HG03097 (cell line): ENCODE data around the gene OBP2B.
"Not testable (repeated sequence)": the region's sequence is repeated elsewhere in the genome, so short reads cannot be mapped to it uniquely, and the experiment has no call there.

Experiments
- ATAC-seq: cut with Tn5 transposase; IDR thresholded peaks from one replicate; pipeline ENCODE4 v1.9.1; 2021; ENCODE audit not compliant: unreplicated experiment, low FRiP score

Gene OBP2B, protein sequence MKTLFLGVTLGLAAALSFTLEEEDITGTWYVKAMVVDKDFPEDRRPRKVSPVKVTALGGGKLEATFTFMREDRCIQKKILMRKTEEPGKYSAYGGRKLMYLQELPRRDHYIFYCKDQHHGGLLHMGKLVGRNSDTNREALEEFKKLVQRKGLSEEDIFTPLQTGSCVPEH

DNA sequence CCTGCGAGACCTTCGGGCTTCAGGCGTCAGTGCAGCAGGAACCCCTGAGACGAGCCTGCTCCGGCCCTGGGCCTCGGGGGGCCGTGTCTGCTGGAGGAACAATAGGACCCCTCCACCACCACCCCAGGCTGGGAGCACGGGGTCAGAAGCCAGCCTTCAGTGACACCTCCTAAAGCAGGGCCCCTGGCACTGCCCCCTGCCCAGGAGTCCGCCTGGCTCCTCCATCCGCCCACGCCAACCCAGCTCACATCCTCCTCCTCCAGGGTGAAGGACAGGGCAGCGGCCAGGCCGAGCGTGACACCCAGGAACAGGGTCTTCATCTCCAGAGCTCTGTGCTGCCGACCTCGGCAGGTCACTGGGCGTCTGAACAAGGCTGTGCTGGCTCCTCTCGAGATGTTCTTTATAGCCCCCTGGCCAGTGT lies at the start of gene OBP2B:
TSS of gene OBP2B (minus strand) at position 371 of the 421 bp plus-strand sequence. CDS start at position 320, 51 bp downstream.
- not testable (repeated sequence) for ATAC-seq

DNA sequence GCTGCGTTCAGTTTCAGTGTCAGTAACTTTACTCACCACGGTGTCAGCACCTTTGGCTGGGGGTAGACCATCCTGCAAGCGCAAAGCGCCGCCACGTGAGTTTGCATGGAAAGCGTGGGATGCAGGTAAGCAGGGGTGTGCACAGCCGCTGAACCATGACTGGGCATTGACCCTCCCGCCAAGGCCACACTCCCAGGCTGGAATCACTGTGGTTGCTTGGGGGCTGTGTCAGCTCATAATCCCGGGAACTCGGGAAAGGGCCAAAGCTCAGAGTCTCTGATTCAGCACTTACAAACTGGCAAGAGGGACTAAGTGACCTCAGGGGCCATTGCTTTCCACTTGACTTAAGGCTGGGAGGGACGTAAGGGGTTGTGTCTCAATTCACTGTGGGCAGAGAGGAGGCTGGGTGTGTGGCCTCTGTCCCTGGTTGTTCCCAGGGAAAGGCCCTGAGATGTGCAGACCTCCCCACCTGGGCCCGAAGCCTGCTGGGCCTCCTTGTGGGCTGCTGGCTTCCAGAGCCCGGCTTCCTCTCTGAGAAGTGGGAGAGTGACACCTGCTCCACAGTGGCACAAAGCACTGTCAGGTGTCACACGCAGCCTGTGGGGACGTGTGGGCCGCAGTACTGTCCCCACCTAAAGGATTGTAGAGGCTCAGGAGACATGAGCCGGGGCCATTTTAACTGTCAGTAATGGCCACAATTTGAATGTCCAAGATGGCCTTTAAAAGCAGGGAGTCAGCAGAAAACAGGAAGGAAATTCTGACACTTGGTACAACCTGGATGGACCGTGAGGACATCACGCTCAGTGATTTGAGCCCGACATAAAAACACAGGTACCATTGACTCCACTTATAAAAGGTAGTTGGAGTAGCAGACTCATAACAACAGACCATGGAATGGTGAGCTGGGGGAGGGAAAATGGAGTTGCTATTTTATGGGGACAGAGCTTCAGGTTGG lies 49.3 kb upstream of the OBP2B start:
- no peak for ATAC-seq

- ATAC-seq, result no peak
Measured at GRCh38 chr9:133257465-133257956, 48.5 kb upstream of the OBP2B start.

DNA sequence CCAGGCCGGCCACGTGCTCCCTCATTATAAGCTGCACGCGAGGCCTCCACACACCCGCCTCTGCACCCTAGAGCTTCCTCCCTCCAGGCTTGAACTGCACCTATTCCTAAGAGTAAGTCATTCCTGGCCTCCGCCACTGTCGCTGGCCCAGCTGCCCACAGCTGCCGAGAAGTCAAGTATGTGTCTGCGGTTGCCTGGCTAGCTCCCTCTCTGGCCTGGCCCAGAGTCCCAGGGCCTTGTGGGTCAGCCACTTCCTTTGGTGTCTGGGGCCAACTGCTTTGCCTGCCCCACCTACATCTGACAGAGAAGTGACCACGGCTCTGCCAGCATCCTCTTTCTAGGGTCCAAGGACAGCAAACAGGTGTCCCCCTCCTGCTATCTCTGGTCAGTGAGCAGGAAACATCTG lies 47.6 kb upstream of the OBP2B start:
- no peak for ATAC-seq

DNA sequence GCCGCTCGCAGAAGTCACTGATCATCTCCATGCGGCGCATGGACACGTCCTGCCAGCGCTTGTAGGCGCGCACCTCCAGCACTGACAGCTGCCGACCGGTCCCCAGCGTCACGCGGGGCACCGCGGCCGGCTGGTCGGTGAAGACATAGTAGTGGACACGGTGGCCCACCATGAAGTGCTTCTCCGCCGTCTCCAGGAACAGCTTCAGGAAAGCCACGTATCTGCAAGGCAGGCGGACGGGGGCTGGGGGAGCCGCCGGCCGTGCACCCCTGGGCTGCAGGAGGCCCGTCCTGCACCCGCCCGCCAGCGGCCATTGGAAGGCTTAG lies 47.0 kb upstream of the OBP2B start:
- ATAC-seq, result no peak

- ATAC-seq, result no peak
Measured at GRCh38 chr9:133255371-133256135, 46.5 kb upstream of the OBP2B start.

- ATAC-seq, result no peak
Measured at GRCh38 chr9:133254471-133254870, 45.4 kb upstream of the OBP2B start.

DNA sequence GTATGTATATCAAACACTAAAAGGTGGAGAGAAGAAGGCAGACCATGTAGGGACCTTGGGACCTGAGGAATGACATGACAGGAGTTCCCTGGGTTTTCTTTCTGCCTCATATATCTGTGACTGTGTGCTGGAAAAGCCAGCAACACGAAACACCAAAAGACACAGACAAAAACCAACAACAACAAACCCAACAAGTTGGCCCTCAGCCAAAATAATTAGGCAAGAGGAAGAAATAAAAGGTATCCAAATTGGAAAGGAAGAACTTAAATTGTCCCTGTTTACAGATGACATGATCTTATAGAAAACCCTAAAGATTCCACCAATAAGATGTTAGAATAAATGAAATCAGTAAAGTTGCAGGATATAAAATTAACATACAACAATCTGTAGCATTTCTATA lies 44.2 kb upstream of the OBP2B start:
- ATAC-seq, result no peak

DNA sequence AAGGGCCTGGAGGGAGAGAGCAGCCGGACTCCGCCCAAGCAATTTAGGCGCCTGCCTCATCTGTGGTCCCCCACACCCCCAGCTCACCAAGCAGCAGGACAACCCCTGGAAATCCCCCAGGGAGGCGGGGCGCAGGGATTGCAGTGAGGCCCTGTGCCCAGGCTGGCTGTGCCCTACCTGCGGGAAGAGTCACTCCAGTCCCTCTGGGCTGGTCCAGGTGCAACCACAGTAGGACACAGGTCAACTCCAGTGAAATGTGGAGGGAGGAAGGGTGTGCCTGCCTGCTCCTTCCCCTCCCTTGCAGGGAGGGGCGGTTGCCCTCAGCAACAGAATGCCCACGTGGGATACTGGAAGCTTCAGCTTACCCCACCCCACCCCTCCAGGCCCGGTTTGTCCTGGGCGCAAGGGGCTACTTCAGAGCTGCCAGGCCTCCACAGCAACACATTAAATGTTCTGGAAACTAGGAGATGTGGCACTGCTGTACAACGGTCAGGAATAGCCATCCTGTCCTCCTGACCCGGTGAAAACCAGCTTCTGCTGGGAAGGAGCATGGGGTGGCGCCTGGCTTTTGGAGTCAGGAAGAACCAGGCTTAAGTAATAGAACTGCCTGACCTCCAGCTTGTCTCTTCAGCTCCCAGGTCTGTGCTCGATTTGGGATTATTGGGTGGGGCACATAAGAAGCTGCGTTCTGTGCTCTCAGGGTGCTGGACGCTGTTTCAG lies 43.4 kb upstream of the OBP2B start:
- ATAC-seq, result no peak

GRCh38 chr9:133251773-133252172 lies 42.7 kb upstream of the OBP2B start:
- ATAC-seq, result no peak

DNA sequence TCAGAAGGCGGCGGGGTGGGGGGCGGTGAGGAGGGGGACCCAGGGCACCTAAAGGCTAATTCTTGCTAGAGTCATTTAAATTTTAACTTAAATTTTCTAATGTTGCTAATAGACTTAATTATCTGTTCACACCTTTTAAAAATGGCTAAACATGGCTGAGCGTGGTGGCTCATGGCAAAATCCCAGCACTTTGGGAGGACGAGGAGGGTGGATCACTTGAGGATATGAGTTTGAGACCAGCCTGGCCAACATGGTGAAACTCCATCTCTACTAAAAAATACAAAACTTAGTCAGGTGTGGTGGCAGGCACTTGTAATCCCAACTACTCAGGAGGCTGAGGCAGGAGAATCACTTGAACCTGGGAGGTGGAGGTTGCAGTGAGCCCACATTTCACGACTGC lies 42.2 kb upstream of the OBP2B start:
- not testable (repeated sequence) for ATAC-seq

DNA sequence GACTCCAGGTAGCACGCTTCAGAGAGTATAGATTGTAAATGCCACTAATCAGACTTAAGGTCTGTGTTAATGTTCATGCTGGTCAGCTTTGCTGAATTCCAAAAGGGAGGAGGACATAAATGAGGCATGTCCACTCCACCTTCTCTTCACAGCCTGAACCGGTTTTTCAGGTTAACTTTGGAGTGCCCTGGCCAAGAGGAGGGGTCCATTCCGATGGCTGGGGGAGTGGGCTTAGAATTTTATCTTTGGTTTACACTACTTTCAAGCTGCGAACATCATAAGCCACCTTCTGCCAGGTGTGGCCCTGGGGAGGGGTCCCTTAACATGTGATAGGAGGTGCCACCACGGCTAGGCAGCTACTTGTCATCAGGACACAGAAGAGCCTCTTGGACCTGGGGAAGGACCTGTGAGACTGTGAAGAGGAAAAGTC lies 41.7 kb upstream of the OBP2B start:
- ATAC-seq, result no peak

DNA sequence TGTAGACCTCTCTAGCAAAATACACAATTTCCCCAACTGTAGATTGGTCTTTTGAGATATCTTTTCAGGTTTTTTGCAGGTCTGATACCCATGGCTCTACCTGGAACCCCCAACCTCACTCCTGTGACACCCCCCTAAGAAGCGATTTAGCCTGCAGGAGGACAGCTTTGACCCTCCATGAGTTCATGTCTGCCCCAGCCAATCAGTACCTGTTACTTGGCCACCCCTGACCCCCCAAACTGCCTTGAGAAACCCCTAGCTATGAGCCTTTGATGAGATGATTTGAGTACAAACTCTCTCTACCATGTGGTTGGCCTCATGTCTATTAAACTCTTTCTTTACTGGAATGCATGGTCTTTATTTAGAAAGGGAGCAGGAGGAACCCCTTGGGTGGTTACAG lies 40.3 kb upstream of the OBP2B start:
- no peak for ATAC-seq

DNA sequence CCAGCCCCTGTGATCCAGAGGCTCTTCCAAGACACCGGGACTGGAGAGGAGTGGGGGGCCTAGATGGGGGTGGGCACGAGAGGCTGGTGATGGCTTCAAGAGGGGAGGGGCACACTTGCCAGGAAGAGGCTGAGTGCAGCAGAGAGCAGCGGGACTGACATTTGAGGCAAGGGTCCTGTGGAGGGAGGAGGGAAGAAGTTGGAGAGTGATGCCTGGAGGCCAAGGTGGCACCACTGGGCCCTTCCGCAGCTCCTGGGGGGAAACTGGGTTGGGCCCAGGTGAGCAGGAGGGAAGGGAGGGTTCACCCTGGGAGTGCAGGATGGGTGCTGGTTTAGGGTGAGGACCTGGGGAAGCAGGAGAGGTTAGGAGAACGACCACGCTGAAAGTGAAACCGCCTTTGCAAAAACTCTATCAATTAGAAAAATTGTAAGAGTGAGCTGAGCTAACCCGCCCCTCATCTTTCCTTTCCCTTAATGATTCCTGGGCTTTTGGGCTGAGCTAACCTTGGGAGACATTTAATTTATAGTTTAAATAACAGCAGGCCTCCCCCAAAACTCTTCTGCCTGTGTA lies 39.8 kb upstream of the OBP2B start:
- no peak for ATAC-seq

DNA sequence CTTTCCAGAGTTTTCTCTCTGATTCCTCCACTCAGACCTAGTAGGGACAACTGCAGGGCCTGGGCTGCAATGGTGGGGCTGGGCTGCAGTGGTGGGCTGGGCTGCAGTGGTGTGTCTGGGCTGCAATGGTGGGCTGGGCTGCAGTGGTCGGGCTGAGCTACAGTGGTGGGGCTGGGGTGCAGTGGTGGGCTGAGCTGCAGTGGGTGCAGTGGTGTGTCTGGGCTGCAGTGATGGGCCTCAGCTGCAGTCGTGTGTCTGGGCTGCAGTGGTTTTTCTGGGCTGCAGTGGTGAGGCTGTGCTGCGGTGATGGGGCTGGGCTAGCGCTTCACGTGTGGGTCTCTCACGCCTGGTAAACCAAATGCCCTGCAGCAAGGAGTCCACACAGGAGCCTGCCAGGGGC lies 38.6 kb upstream of the OBP2B start:
- no peak for ATAC-seq

- no peak for ATAC-seq
Measured at GRCh38 chr9:133246991-133247390, 37.9 kb upstream of the OBP2B start.

DNA sequence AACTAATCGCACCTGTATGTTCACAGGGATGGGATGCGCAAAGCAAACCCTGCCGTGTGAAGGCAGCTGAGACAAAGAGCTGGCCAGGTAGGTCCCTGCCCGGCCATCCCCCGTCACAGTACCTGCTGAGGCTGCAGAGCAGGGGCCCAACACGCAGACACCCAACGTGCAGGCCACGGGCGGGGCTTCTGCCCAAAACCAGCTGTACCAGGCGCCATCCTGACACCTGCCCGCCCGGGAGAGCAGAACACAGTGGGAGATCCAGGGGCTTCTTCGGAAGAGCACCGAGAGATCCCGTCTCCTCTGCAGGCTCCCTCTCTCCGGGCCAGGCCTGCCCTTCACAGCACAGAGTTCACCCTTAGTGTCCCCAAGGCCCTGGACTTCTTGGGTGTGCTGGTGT lies 37.5 kb upstream of the OBP2B start:
- no peak for ATAC-seq

DNA sequence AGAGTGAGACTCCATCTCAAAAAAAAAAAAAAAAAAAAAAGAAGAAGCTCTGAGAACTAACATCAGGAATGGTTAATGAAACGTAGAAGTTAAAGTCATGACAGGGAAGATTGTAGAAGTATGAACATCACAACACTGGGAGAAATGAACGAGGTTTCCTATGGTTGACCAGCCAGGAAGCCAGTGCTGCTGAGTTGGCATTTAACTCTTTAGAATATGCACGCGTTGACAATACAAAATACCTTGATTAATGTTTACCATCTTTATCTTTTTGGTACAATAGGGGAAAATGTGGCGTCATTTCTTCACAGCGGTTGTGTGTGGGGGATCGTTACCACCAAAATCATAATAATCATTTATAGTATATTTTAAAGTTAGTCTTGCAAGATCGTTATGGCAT lies 33.9 kb upstream of the OBP2B start:
- ATAC-seq, result no peak

DNA sequence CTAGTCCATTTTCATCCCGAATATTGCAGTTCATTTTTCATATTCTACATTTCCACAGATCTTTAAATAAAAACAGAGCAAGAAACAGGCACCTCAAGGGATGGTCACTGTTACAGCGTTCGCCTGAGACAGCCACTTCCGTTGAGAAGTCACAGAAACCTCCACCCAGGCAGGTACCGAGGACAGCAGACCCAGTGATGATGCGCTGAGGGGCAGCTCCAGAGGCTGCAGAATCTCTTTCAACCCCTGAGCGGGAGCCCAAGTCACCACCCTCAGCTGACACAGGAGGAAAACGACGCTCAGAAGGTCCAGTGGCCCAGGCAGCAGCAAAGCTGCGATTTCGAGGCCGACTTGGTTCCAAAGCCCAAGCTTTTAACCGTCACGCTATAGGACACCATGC lies 33.2 kb upstream of the OBP2B start:
- ATAC-seq, result no peak

DNA sequence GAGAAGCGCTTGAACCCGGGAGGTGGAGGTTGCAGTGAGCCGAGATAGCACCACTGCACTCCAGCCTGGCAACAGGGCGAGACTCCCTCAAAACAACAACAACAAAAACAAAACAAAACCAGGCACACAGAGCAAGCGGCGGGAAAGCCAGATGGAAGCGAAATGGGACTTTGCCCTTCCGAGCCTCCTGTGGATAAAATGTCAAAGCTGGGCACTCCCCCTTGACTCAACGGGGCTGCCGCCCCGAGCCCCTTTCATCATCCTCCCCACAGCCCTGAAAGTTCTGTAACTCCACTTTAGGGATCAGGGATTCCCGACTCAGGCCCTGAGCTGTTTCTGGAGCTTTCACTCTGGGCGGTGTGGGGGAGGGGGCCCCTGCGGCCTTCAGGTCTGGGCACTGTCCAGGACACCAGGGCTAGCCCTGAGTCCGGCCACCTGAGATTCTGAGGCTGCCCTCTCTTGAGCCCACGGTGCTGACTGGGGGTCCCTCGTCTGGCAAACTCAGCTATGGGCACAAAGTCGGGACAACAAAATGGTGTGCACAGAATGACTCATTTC lies 30.6 kb upstream of the OBP2B start:
- ATAC-seq, result no peak
